ENCODE data around the gene SLC2A11. TPM values are rescaled to one million over a fixed set of nuclear protein-coding genes. Genes with fewer than 3 reads are reported as not detected.
"Not testable (repeated sequence)": the region's sequence is repeated elsewhere in the genome, so short reads cannot be mapped to it uniquely, and the experiment has no call there.

The SLC2A11 gene
- total and polyA plus RNA-seq, 2 experiments from 2014 or later, result 6.1 to 16.6 TPM

DNA sequence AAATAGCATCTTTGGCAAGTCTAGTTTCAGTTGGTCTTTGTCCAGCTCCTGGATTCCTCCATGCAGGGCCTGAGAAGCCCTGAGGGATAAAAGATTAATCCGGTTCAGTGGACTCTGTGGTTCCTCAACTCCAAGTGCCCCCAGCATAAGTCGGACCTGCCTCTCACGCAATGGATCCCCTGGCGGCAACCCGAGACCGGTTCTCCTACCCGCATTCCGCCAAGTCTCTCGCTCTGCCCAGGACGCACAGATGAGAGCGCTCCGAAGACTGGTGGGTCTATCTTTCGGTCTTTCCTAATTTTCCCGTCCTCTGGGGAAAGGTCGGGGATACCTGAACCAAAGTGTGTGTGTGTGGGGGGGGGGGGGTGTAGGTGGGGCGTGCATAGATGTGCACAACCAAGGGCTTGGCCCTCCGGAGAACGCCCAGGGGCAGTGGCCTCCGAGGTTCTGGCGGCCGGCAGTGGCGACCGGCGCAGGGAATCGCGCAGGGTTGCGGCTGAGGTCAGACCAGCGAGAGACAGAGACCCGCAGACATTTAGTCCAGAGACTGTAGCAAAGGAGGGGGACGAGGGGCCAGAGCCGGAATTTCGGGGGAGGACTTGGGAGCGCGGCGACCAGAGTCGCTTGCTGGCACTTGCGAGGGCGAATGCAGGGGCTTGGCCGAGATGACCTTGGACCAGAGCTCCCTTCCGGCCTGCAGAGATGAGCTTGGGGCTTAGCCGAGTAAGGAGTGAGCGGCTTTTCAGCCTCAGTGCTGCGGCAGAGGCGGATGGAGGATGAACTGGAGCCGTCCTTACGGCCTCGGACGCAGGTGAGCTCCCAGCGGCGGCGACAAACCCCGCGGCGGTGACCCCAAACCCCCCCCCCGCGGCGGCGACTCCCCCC lies 712 bp upstream of the SLC2A11 start:
- in situ Hi-C loops (cut with MboI), result no loop called here
- no peaks in the 10 kb centered on the region for H3K9me3 ChIP-seq (ENCODE audit: low read depth)
- peak overlapping the region; percentile 43 for H3K27ac ChIP-seq
- peak; percentile 80 for DNase-seq
- no peaks in the 10 kb centered on the region for H3K36me3 ChIP-seq (ENCODE audit: low read depth)
- H3K9ac ChIP-seq, result peak overlapping the region; percentile 72
- TF ChIP-seq EZH2 (IDR thresholded peaks at IDR 0.05; ENCODE audit: insufficient read depth, poor library complexity, severe bottlenecking) (no peak), EZH2phosphoT487 (IDR thresholded peaks at IDR 0.05; ENCODE audit: insufficient read depth, low read depth) (no peak)
- H3K4me1 ChIP-seq (ENCODE audit: insufficient read depth), result peaks cover 3% of the 10 kb centered on the region; the same call in 1 of the 2 replicates
- H3K4me2 ChIP-seq (ENCODE audit: unreplicated experiment), result peak overlapping the region; percentile 75
- no peaks in the 10 kb centered on the region for H4K20me1 ChIP-seq (ENCODE audit: insufficient read depth)
- H2AFZ ChIP-seq, result peak overlapping the region; percentile 100
- peak overlapping the region; percentile 91 for H3K4me3 ChIP-seq
- no peaks in the 10 kb centered on the region for H3F3A ChIP-seq (ENCODE audit: insufficient read depth)
- H3K79me2 ChIP-seq (ENCODE audit: insufficient read depth), result no peaks in the 10 kb centered on the region
- 1 to 2% methylated on average over 43 to 57 of the region's 58 CpGs for WGBS, 2 experiments (ENCODE audit: low coverage in 1 of 2, low lambda C conversion rate in 2 of 2, missing lambda C conversion rate in 2 of 2)
- no peaks in the 10 kb centered on the region for H3K27me3 ChIP-seq (replicated peaks; ENCODE audit: insufficient read depth)
- no peaks in the 10 kb centered on the region for H3K9me2 ChIP-seq (ENCODE audit: insufficient read depth)

DNA sequence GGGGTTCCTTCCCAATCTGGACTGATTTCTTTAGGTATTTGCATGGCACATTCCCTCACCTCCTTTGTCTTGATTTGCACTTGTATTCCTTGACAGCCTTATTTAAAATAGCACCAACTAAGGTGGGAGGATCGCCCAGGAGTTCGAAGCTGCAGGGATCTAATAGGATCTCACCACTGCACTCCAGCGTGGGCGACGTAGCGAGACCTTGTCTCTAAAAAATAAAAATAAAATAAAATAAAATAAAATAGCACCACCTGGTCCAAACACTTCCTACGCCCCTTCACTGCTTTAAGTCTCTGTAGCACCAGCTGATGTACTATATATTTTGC lies 775 bp downstream of the SLC2A11 start:
- Histone ChIP-seq H3K79me2 (ENCODE audit: insufficient read depth) (no peaks in the 10 kb centered on the region), H3K9me3 (ENCODE audit: low read depth) (no peaks in the 10 kb centered on the region), H3F3A (ENCODE audit: insufficient read depth) (no peaks in the 10 kb centered on the region), H4K20me1 (ENCODE audit: insufficient read depth) (no peaks in the 10 kb centered on the region), H3K4me2 (ENCODE audit: unreplicated experiment) (peak overlapping the region; percentile 96), H3K9me2 (ENCODE audit: insufficient read depth) (no peaks in the 10 kb centered on the region), H3K4me1 (ENCODE audit: insufficient read depth) (peaks cover 3% of the 10 kb centered on the region; the same call in 1 of the 2 replicates), H3K9ac (peak overlapping the region; percentile 72; the same call in 1 of the 2 replicates), H2AFZ (peak overlapping the region; percentile 100), H3K27ac (no peak overlapping the region), H3K27me3 (replicated peaks; ENCODE audit: insufficient read depth) (no peaks in the 10 kb centered on the region), H3K36me3 (ENCODE audit: low read depth) (no peaks in the 10 kb centered on the region), H3K4me3 (peak overlapping the region; percentile 91)
- in situ Hi-C loops (cut with MboI), result no loop called here
- no peak for DNase-seq
- 55 to 56% methylated on average over 7 of the region's 7 CpGs for WGBS, 2 experiments (ENCODE audit: low coverage in 1 of 2, low lambda C conversion rate in 2 of 2, missing lambda C conversion rate in 2 of 2)
- TF ChIP-seq EZH2phosphoT487 (IDR thresholded peaks at IDR 0.05; ENCODE audit: insufficient read depth, low read depth) (no peak), EZH2 (IDR thresholded peaks at IDR 0.05; ENCODE audit: insufficient read depth, poor library complexity, severe bottlenecking) (no peak)

DNA sequence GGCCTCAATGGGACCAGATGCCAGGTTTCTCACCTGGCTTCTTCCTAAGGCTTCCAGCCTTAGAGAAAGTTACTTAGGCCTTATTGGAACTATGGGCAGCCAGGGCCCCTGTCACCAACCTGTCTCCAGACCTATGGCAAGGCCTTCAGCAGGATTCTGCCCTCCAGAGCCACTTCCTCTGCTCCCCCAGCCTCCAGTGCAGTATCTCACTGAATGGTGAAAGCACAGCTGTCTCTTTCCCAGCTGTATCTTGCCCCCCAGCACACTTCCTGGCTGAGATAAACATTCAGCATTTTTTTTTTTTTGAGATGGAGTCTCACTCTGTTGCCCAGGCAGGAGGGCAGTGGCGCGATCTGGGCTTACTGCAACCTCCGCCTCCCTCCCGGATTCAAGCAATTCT lies 1.5 kb downstream of the SLC2A11 start:
- TF ChIP-seq EZH2 (IDR thresholded peaks at IDR 0.05; ENCODE audit: insufficient read depth, poor library complexity, severe bottlenecking) (no peak), EZH2phosphoT487 (IDR thresholded peaks at IDR 0.05; ENCODE audit: insufficient read depth, low read depth) (no peak)
- Histone ChIP-seq H3F3A (ENCODE audit: insufficient read depth) (no peaks in the 10 kb centered on the region), H3K36me3 (ENCODE audit: low read depth) (no peaks in the 10 kb centered on the region), H2AFZ (no peak overlapping the region), H3K9ac (no peak overlapping the region), H3K9me3 (ENCODE audit: low read depth) (no peaks in the 10 kb centered on the region), H3K27ac (no peak overlapping the region), H3K9me2 (ENCODE audit: insufficient read depth) (no peaks in the 10 kb centered on the region), H3K4me3 (no peak overlapping the region), H3K27me3 (replicated peaks; ENCODE audit: insufficient read depth) (no peaks in the 10 kb centered on the region), H3K4me2 (ENCODE audit: unreplicated experiment) (no peak overlapping the region), H4K20me1 (ENCODE audit: insufficient read depth) (no peaks in the 10 kb centered on the region), H3K4me1 (ENCODE audit: insufficient read depth) (peaks cover 3% of the 10 kb centered on the region; the same call in 1 of the 2 replicates), H3K79me2 (ENCODE audit: insufficient read depth) (no peaks in the 10 kb centered on the region)
- in situ Hi-C loops (cut with MboI), result no loop called here
- no peak for DNase-seq
- 96 to 98% methylated on average over 4 of the region's 4 CpGs for WGBS, 2 experiments (ENCODE audit: low coverage in 1 of 2, low lambda C conversion rate in 2 of 2, missing lambda C conversion rate in 2 of 2)

DNA sequence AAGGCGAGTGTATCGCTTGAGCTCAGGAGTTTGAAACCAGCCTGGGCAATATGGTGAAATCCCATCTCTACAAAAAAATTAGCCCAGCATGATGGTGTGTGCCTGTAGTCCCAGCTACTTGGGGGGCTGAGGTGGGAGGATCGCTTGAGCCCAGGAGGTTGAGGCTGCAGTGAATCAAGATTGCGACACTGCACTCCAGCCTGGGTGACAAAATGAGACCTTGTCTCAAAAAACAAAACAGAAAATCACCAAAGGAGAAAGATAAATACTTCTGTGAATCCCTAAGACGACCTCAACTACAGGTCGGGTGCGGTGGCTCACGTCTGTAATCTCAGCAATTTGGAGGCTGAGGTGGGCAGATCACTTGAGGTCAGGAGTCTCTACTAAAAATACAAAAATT lies 2.5 kb downstream of the SLC2A11 start:
- H3K27me3 ChIP-seq (replicated peaks; ENCODE audit: insufficient read depth); H4K20me1 ChIP-seq (ENCODE audit: insufficient read depth); DNase-seq; in situ Hi-C loops (cut with MboI); H3K79me2 ChIP-seq (ENCODE audit: insufficient read depth); H2AFZ ChIP-seq; H3K9ac ChIP-seq; H3K9me3 ChIP-seq (ENCODE audit: low read depth); H3K36me3 ChIP-seq (ENCODE audit: low read depth); H3K27ac ChIP-seq; H3K9me2 ChIP-seq (ENCODE audit: insufficient read depth); H3F3A ChIP-seq (ENCODE audit: insufficient read depth); H3K4me3 ChIP-seq; H3K4me1 ChIP-seq (ENCODE audit: insufficient read depth); H3K4me2 ChIP-seq (ENCODE audit: unreplicated experiment): not testable (repeated sequence)
- 92 to 97% methylated on average over 8 of the region's 8 CpGs for WGBS, 2 experiments (ENCODE audit: low coverage in 1 of 2, low lambda C conversion rate in 2 of 2, missing lambda C conversion rate in 2 of 2)

All from GM23248 (cell line).